Activated CD4-positive, alpha-beta T cell treated with anti-CD3 and anti-CD28 coated beads for 4 hours (primary cell): ENCODE measurements around the gene C1QL1.

Source experiments
- DNase-seq, 2 donors: peaks; one replicate each; pipeline ENCODE4 v3.0.0-alpha.2; 2020

Gene C1QL1

GRCh38 chr17:44912763-44913544 is 55.1 kb downstream of the C1QL1 start:
- no peak for DNase-seq

GRCh38 chr17:44911133-44912001 is 56.7 kb downstream of the C1QL1 start:
- DNase-seq, result peak; percentile 41 to 46

- no peak for DNase-seq
Measured at GRCh38 chr17:44910231-44911106, 57.6 kb downstream of the C1QL1 start.
